Measurements from ENCODE around the gene CYP2W1.

- TF ChIP-seq EZH2phosphoT487 (IDR thresholded peaks at IDR 0.05) (no peak), CTCF (IDR thresholded peaks at IDR 0.05) (no peak), EZH2 (IDR thresholded peaks at IDR 0.05) (no peak)
Measured at GRCh38 chr7:962401-963081, 20.4 kb upstream of the CYP2W1 start.
